TTC549 (cell line): ENCODE data around the gene PDSS1.
"Not testable (repeated sequence)": the region's sequence is repeated elsewhere in the genome, so short reads cannot be mapped to it uniquely, and the experiment has no call there.

ENCODE experiments used
- FAIRE-seq: peaks from 2 replicates; lab custom pipeline; 2012; peaks lifted over from hg19 to GRCh38; lab: Jason Lieb, UNC

The PDSS1 gene, protein sequence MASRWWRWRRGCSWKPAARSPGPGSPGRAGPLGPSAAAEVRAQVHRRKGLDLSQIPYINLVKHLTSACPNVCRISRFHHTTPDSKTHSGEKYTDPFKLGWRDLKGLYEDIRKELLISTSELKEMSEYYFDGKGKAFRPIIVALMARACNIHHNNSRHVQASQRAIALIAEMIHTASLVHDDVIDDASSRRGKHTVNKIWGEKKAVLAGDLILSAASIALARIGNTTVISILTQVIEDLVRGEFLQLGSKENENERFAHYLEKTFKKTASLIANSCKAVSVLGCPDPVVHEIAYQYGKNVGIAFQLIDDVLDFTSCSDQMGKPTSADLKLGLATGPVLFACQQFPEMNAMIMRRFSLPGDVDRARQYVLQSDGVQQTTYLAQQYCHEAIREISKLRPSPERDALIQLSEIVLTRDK

GRCh38 chr10:26697163-26697921, at the start of gene PDSS1:
PDSS1 (plus strand) TSS chr10:26697701; CDS start chr10:26697712, 11 bp downstream.
- FAIRE-seq = no peak

GRCh38 chr10:26648245-26648636, 49.3 kb upstream of the PDSS1 start:
- FAIRE-seq = not testable (repeated sequence)

DNA sequence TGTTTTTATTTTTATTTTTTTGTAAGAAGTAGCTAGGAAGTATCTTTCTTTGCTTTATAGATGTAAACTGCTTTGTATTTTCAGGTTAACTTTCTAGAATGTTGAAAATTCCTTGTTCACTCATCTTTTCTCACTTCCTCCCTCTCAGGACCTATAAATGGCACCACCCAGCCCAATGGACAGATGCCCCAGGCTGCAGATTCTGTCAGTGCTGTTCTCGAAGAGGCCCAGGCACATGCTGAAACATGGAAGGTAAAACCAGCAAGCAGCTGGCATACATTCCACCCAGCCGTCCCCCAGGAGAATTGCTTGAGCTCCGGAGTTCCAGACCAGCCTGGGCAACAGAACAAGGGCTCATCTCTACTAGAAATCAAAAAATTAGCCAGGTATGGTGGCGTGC, 47.1 kb upstream of the PDSS1 start:
- FAIRE-seq = no peak

DNA sequence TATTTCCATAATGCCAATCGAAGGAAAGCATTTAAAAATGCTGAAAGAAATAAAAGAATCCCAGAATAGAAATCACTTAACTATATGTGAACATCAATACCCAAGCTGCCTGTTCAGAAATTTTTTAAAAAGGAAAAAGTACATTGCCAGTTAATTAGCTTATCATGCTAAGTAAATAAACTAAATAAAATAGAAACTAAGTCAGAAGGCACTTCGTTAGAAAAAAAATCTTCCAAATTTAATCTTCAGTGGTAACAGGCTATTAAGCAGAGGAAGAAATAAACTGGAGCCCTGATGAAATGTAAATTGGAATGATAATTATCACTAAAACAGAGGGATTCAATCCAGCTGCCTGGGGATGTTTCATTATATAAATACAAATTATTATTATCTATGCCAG, 46.0 kb upstream of the PDSS1 start:
- FAIRE-seq = not testable (repeated sequence)

- FAIRE-seq = no peak
Observed at GRCh38 chr10:26653004-26653403, 44.5 kb upstream of the PDSS1 start.

DNA sequence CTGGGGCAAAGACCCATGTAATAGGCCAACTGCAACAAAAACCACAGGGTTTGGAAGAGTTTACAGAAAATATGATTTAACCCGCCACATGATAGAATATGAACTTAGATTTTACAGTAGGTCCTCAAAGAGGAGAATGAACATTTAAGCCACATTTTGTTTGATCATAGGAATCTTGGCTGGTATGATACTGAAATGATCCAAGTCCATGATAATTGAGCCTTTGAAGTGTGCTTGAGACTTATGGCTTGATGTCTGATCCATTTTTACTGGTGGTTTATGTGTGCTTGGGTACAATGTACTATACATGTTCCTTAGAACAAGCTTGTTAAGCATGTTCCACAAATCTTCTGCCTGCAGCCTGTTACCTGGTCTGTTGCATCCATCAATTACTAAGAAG, 41.8 kb upstream of the PDSS1 start:
- no peak for FAIRE-seq

DNA sequence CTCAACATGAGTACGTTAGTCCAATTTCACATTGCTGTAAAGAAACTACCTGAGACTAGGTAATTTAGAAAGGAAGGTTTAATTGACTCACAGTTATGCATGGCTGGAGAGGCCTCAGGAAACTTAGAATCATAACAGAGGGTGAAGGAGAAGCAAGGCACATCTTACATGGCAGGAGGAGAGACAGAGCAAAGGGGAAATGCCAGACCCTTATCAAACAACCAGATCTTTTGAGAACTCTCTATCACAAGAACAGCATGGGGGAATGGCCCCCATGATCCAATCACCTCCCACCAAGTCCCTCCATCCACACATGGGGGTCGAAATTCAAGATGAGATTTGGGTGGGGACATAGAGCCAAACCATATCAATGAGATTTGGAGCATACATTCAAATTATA, 34.6 kb upstream of the PDSS1 start:
- no peak for FAIRE-seq

- FAIRE-seq = no peak
Observed at GRCh38 chr10:26665080-26666048, 32.1 kb upstream of the PDSS1 start.

DNA sequence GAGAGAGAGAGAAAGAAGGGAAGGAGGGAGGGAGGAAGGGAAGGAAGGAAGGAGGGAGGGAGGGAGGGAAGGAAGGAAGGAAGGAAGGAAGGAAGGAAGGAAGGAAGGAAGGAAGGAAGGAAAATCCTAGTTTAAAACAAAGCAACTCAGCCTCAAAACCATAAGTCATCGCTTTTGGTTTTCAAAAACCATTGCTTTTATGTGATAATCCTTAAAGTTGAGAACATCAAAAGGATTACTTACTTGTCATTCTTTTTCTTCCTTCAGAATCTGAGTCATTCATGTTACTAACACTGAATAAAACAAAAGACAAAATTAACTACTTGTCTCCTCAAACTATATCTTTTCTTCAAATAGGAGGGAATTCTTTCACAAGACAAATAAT, 21.6 kb upstream of the PDSS1 start:
- FAIRE-seq = no peak

- FAIRE-seq = no peak
Observed at GRCh38 chr10:26679588-26679987, 17.9 kb upstream of the PDSS1 start.

GRCh38 chr10:26681076-26681475, 16.4 kb upstream of the PDSS1 start:
- FAIRE-seq = no peak

- not testable (repeated sequence) for FAIRE-seq
Observed at GRCh38 chr10:26681971-26682370, 15.5 kb upstream of the PDSS1 start.

DNA sequence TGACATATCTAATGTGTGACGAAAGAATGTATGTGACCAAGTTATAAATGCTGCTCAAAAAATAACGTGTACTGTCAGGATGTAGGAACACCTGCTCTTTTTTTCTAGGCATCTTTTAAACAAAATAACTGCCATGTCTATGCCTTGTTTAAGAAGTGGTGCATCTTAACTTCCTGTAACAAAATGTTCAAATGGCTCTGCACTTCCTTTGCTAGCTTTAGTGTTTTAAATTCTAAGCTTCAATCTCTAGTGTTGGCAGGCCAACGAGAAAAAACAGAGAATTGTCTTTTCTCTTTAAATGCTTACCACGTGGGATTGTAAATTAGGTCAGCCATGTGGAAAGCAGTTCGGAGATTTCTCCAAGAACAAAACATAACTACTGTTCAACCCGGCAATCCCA, 14.6 kb upstream of the PDSS1 start:
- FAIRE-seq = no peak

- FAIRE-seq = peak; percentile 94
Observed at GRCh38 chr10:26684667-26685264, 12.7 kb upstream of the PDSS1 start.

DNA sequence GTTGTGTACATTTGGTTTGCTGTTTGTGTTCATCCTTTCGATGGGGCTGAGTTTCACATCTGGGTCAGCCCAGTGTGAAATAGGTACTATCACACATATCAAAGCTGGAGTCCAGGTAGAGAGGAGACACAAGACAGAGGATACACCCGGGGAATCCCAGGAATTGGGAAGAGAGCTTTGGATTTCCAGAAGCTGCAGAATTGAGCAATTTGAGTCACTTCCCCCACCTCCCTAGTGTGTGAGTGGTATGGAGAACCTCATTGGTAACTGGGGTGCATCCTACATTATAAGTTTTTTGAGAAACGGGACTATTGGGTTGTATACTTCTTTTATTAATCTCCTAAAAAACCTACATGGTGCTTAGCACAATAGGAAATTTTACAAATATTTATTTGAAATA, 12.1 kb upstream of the PDSS1 start:
- no peak for FAIRE-seq

GRCh38 chr10:26689399-26689798, 8.1 kb upstream of the PDSS1 start:
- no peak for FAIRE-seq

DNA sequence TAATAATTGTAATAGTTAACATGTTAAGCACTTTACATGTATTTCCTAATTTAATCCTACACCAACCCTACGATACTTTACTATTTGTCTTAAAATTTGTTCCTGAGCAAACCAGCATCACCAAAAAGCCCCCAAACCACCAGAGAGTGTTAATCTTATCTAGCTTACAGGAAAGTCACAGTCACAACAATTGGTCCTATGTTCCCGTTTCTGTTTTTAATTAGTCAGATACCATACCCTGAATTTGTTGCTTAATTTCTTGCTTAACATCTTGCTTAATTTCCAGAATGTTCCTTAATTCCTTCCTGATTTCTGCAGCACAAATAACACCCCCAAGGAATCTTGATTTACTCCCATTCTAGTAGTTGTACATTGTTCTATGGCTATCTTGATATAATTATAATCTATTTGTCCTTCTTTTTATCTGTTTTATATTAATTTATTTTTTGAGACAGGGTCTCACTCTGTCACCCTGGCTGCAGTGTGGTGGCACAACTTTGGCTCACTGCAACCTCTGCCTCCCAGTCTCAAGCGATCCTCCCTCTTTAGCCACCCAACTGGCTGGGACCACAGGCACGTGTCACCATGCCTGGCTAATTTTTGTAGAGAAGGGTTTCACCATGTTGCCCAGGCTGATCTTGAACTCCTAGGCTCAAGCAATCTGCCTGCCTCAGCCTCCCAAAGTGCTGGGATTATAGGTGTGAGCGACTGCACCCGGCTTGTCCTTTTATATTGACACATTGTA, 6.6 kb upstream of the PDSS1 start:
- FAIRE-seq = no peak

GRCh38 chr10:26694536-26694935, 3.0 kb upstream of the PDSS1 start:
- not testable (repeated sequence) for FAIRE-seq

GRCh38 chr10:26696786-26697162, 727 bp upstream of the PDSS1 start:
- FAIRE-seq = no peak

DNA sequence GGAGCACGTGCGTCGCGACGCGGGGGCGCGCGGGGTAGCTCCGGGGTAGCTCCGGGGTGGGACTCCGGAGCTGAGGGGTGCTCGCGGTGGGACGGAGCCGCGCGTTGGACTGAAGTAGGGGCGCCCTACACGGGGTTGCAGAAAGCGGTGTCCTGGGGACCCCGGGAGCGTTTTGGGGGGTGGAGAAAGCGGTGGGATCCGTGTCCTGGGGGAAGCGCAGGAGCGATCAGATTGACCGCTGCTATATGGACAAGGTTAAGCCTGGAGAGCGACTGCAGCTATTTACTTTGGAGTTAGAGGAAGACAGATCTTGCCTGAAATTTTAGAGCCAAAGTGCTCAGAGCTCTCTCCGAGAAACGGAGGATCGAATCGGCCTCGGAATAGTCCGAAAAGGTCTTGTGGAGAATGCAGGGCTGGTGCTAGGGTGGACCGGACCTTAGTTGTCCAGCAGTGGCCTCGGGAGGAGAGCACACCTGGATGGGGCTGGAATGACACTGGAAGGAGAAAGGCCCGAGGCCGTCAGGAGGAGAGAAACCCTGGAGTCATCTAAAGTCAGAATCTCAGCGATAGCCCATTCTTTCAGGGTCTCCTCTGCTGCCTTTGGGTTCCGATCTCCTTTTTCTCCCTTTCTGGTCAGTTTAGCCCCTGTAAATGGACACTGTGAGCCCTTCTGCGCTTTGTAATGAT, 564 bp downstream of the PDSS1 start:
- no peak for FAIRE-seq

- no peak for FAIRE-seq
Observed at GRCh38 chr10:26698909-26699308, 1.4 kb downstream of the PDSS1 start.
